Tongue (tissue), 2 donors: ENCODE measurements around the gene C3AR1. TPM values are rescaled to one million over a fixed set of nuclear protein-coding genes. Genes with fewer than 3 reads are reported as not detected.
"Not testable (repeated sequence)": the region's sequence is repeated elsewhere in the genome, so short reads cannot be mapped to it uniquely, and the experiment has no call there.

ENCODE experiments used
- DNase-seq: peaks from one replicate; pipeline ENCODE4 v3.0.0-alpha.2; 2015
- total RNA-seq: library from RNA; depleted of rRNA; stranded (reverse); fragments of >200 nt; gene quantifications from one replicate; pipeline ENCODE4 v1.2.3, GENCODE V29; 2014

C3AR1 gene
- 2.6 TPM for total RNA-seq

DNA sequence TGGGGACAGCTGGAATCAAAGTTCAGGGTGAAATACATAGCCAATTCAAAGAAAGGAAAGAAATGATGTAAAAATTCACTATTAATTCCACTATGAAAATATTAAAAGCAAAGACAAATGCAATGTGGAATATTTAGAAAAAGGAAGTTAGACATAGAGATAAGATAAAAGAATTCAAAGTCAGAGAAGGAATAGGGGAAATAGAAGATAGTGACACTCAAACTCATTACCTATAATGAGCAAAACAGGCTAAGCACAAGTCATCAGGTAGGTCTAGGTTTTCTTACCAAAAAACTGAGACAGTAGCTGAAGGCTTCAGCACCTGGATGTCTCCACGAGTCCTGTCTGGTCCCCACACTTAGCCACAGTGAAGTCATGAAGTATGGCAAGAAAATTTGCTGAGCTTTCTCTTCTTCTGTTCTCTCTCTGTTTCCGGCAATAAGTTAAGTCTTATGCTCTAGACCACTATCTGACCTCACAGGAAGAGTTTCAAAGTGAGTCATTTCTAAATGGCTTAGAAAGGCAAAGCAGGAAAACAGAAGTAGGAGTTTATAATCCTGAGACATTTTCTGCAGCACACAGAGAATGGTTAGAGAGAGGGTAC lies at the start of gene C3AR1:
Gene C3AR1 (minus strand): TSS at position 369 of the 604 bp plus-strand sequence. CDS start 6,174 bp downstream, outside the sequence.
- peak; percentile 8 for DNase-seq

- not testable (repeated sequence) for DNase-seq
Measured at GRCh38 chr12:8113117-8113516, 47.0 kb upstream of the C3AR1 start.

GRCh38 chr12:8108808-8109398 lies 42.7 kb upstream of the C3AR1 start:
- DNase-seq: peak; percentile 89

- DNase-seq: no peak
Measured at GRCh38 chr12:8099235-8099634, 33.1 kb upstream of the C3AR1 start.

- DNase-seq: no peak
Measured at GRCh38 chr12:8096281-8096915, 30.2 kb upstream of the C3AR1 start.

DNA sequence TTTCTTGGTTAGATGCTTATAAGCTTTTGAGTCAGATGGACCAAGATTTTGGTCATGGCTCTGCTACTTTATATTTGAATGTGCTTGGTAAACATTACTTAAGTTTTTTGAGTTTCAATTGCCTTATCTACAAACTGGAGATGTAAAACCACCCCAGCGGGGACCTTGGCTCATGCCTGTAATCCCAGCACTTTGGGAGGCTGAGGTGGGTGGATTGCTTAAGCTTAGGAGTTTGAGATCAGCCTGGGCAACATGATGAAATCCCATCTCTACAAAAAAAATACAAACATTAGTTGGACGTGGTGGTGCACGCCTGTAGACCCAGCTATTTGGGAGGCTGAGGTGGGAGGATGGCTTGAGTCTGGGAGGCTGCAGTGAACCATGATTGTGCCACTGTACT lies 27.1 kb upstream of the C3AR1 start:
- DNase-seq: no peak

GRCh38 chr12:8089716-8090115 lies 23.6 kb upstream of the C3AR1 start:
- no peak for DNase-seq

DNA sequence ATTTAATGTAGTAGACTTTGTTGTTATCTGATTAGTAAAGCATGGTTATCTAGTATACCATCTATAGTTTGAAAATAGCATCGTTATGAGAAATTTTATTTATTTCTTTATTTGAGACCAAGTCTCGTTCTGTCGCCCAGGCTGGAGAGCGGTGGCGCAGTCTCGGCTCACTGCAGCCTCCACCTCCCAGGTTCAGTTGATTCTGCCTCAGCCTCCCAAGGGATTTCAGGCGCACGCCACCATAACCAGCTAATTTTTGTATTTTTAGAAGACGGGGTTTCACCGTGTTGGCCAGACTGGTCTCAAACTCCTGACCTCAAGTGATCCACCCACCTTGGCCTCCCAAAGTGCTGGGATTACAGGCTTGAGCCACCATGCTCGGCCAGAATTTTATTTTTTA lies 23.1 kb upstream of the C3AR1 start:
- not testable (repeated sequence) for DNase-seq

GRCh38 chr12:8088574-8088973 lies 22.4 kb upstream of the C3AR1 start:
- DNase-seq: no peak

DNA sequence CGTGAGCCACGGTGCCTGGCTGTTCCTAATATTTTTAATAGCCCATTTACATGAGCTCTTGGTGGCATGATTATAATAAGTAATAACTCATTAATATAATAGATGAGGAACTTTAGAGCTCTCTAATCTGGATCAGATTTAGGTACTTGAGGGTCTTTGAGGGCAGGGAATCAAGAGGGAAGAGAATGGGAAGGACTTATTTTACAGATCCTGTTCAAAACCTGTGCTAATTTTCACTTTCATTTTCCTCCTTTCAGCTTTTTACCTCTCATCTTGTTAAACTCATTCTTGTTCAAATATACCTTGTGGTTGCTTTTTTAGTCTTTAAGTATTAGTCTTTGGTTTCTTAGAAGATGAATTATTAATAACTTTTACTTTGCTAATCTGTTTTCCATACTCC lies 21.5 kb upstream of the C3AR1 start:
- DNase-seq: no peak

DNA sequence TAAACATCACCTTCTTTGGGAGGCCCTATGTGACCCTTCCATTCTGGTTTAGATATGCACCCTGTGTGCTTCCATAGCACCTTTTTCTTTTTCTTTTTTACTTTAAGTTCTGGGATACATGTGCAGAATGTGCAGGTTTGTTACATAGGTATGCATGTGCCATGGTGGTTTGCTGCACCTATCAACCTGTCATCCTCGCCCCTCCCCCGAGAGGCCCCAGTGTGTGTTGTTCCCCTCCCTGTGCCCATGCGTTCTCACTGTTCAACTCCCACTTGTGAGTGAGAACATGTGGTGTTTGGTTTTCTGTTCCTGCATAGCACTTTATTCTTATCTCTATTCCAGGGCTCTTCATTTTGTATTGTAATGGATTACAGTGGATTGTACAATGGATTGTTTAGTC lies 18.2 kb upstream of the C3AR1 start:
- DNase-seq: not testable (repeated sequence)

DNA sequence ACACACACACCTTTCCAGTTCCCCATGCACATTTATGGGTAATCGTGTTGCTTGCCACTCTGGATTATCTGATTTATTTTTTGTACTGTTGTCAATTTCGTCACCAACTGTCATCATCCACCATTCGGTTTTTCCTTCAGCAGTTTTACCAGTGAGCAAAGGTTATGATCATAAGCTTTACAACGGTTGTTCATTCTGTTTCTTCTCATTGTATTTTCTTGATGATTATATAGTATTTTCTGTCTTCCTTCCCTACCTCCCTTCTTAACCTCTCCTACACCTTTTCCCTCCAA lies 16.6 kb upstream of the C3AR1 start:
- peak; percentile 5 for DNase-seq

DNA sequence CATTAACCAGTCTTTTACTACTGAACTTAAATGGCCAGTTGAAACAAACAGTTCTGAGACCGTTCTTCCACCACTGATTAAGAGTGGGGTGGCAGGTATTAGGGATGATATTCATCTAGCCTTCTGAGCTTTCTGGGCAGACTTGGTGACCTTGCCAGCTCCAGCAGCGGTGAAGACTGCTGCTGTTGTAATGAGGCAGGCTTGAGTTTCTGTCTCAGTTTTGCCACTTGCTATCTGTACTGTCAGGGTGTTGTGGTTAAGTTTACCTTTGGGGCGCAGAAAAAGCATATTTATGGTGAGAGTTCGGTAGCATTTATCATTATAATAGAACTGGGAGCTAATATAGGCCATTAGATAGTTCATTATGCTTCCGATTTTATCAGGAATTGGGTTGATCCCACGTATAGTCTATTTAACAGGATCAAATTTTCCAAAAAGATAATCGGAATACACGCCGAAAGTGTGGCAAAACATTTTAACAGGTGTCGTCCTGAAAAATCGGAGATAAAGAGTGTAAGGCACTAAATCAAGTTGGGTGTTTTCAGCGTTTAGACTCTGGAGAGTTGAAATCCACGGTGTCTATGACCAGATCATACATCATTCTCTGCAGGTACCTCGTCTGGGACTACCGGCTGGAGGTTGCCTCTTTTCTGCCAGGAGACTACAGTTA lies 15.2 kb upstream of the C3AR1 start:
- peak; percentile 40 for DNase-seq

- no peak for DNase-seq
Measured at GRCh38 chr12:8080120-8080519, 14.0 kb upstream of the C3AR1 start.

DNA sequence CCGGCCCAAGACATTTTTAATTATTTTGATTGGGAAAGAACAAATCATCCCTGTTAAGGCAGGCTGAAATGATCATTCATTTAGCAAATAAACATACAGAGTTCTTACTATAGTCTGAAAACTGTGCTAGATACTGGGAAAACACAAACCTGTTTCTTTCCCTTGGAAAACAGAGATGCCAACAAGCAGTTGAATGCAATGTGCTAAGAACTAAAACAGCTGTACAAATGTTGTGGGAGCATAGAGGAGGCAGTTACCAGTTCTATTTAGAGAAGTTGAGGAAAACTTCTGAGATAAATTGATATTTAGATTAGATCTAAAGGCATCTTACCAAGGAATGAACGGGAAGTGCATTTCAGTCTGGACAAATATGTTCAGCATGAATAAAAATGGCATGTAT lies 12.8 kb upstream of the C3AR1 start:
- DNase-seq: no peak

- DNase-seq: peak; percentile 40
Measured at GRCh38 chr12:8078398-8078797, 12.2 kb upstream of the C3AR1 start.

GRCh38 chr12:8077207-8077606 lies 11.0 kb upstream of the C3AR1 start:
- no peak for DNase-seq

GRCh38 chr12:8076366-8076765 lies 10.2 kb upstream of the C3AR1 start:
- DNase-seq: no peak

- no peak for DNase-seq
Measured at GRCh38 chr12:8075935-8076334, 9.8 kb upstream of the C3AR1 start.

DNA sequence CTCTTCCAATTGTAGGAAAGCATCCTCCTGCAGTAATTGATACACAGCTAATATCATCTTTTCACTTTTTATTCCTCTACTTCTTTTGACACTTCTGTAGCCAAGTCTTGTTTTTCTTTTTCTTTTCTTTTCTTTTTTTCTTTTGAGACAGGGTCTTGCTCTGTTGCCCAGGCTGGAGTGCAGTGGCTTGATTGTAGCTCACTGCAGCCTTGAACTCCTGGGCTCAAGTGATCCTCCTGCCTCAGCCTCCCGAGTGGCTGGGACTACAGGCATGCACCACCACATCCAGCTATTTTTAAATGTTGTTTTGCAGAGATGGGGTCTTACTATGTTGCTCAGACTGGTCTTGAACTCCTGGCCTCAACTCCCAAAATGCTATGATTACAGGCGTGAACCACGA lies 5.7 kb upstream of the C3AR1 start:
- not testable (repeated sequence) for DNase-seq

GRCh38 chr12:8069582-8069981 lies 3.4 kb upstream of the C3AR1 start:
- no peak for DNase-seq

DNA sequence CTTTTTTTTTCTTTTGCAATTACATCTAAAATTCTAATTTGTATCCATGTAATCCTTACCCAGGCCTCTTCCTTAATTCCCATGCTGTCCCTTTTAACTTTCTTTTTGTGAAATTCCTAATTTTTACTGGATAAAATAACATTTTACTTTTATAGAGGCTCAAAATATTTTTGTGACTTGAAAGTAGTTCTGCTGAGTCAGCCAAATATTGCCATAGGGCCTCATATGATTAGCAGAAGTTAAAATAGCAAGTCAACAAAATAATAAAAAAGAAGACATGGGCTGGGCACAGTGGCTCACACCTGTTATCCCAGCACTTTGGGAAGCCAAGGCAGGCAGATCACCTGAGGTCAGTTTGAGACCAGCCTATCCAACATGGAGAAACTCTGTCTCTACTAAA lies 2.0 kb downstream of the C3AR1 start:
- no peak for DNase-seq

DNA sequence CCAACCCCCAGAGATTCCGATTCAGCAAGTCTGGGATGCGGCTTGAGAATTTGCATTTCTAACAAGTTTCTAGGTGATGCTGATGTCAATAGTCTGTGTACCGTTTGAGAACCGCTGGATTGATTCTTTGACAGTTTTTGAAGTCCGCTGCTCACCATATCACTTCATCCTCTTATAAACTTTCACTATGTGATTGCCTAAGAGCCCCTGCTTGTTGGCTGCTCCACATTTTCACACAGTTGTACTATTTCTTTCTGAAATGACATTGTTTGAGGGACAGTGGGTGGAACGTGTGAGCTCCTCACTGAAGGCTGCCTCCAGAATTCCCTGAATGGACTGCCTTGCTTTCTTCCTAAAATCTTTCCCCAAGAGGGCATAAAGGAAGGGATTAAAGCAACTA lies 7.7 kb downstream of the C3AR1 start:
- no peak for DNase-seq

DNA sequence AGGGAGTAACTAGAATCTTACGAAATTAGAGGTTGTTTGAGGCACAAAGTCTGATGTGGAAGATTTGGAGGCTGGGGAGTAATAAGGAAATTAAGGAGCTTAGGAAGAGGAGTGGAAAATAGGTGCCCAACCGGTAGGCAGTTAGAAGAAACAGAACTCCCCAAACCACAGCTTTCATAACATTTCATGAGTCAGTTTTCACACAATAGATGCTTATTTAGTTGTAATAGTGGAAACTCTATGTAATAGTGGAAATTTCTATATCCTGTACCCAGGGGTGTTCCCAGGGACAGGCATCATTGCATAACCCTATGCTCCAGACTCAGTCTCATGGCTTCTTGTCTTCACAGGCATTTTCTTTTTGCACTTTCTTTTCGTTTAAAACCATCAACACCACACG lies 8.3 kb downstream of the C3AR1 start:
- DNase-seq: no peak
